Bronchial epithelial cell (primary cell): ENCODE results near the gene ARPC2. TPM values are rescaled to one million over a fixed set of nuclear protein-coding genes. Genes with fewer than 3 reads are reported as not detected.
A peak's percentile ranks its signal among the peaks of the same experiment; 100 is the strongest.

ENCODE experiments used
- DNase-seq: peaks from one replicate; pipeline ENCODE4 v3.0.0-alpha.2; 2010; ENCODE audit warnings: low read depth
- FAIRE-seq: peaks from 2 replicates; lab custom pipeline; 2011; peaks lifted over from hg19 to GRCh38; lab: Jason Lieb, UNC
- H3K27me3 ChIP-seq: 2 replicates; pipeline ENCODE4 v1.5.1; 2011; ENCODE audit warnings: low read length; ENCODE audit not compliant: control insufficient read depth, insufficient read depth
- H3K36me3 ChIP-seq: 2 replicates; pipeline ENCODE4 v1.5.1; 2011; ENCODE audit warnings: low read length; ENCODE audit not compliant: control insufficient read depth, insufficient read depth
- H3K4me3 ChIP-seq: 2 replicates; pipeline ENCODE4 v1.5.1; 2011; ENCODE audit warnings: mild to moderate bottlenecking, low read depth, low read length, control low read depth
- total RNA-seq: library from RNA; depleted of rRNA; stranded (reverse); fragments of >200 nt; gene quantifications from 2 replicates; pipeline ENCODE4 v1.2.1, GENCODE V29; 2014
- TF ChIP-seq, protein P1 (sequence below): IDR thresholded peaks from 2 replicates; pipeline ENCODE4 v1.5.1; 2011; ENCODE audit warnings: mild to moderate bottlenecking, moderate library complexity, low read length, control low read depth, inconsistent platforms; ENCODE audit not compliant: insufficient read depth, severe bottlenecking

ARPC2 gene
- total RNA-seq, 1 donor from 2014 or later, result 504 TPM

- Histone ChIP-seq H3K36me3 (no peaks in the 10 kb centered on the region), H3K27me3 (no peaks in the 10 kb centered on the region), H3K4me3 (no peak overlapping the region)
- no peak for FAIRE-seq
- TF ChIP-seq, protein P1, sequence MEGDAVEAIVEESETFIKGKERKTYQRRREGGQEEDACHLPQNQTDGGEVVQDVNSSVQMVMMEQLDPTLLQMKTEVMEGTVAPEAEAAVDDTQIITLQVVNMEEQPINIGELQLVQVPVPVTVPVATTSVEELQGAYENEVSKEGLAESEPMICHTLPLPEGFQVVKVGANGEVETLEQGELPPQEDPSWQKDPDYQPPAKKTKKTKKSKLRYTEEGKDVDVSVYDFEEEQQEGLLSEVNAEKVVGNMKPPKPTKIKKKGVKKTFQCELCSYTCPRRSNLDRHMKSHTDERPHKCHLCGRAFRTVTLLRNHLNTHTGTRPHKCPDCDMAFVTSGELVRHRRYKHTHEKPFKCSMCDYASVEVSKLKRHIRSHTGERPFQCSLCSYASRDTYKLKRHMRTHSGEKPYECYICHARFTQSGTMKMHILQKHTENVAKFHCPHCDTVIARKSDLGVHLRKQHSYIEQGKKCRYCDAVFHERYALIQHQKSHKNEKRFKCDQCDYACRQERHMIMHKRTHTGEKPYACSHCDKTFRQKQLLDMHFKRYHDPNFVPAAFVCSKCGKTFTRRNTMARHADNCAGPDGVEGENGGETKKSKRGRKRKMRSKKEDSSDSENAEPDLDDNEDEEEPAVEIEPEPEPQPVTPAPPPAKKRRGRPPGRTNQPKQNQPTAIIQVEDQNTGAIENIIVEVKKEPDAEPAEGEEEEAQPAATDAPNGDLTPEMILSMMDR, result no peak
- DNase-seq, result no peak
These were observed 44.1 kb upstream of the ARPC2 start for GRCh38 chr2:218172845-218173244.

- no peak for FAIRE-seq
- TF ChIP-seq, protein P1, result no peak
These were observed 37.2 kb upstream of the ARPC2 start for GRCh38 chr2:218179782-218180181.

DNA sequence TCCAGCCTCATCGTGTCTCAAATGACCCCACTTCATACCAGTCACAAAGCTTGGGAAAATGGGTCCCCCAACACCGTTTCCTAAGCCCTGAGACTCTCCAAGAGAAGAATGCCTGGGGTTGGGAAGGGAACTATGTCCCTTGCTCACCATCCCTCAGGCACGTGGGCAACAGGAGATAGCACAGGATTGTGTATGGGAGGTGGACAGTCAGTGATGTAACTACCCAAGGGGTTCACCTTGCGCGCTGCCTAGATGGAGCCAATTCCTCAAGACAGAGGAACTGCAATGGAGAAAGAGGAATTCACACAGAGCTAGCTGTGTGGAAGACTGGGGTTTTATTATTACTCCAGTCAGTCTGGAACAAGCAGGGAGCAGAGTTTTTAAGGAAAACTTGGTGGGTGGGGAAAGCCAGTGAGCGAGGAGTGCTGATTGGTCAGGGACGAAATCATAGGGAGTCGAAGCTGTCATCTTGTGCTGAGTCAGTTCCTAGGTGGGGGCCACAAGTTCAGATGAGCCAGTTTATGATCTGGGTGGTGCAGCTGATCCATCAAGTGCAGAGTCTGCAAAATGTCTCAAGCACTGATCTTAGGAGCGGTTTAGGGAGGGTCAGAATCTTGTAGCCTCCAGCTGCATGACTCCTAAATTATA, 36.4 kb upstream of the ARPC2 start:
- Histone ChIP-seq H3K27me3 (peaks cover 5% of the 10 kb centered on the region), H3K36me3 (no peaks in the 10 kb centered on the region), H3K4me3 (no peak overlapping the region)
- no peak for DNase-seq
- TF ChIP-seq, protein P1, result no peak
- peak; percentile 72 for FAIRE-seq

More at GRCh38 chr2:218179782-218180181, 37.2 kb upstream of the ARPC2 start:
- Histone ChIP-seq H3K4me3 (no peak overlapping the region), H3K36me3 (no peaks in the 10 kb centered on the region), H3K27me3 (peaks cover 5% of the 10 kb centered on the region)
- DNase-seq, result no peak

DNA sequence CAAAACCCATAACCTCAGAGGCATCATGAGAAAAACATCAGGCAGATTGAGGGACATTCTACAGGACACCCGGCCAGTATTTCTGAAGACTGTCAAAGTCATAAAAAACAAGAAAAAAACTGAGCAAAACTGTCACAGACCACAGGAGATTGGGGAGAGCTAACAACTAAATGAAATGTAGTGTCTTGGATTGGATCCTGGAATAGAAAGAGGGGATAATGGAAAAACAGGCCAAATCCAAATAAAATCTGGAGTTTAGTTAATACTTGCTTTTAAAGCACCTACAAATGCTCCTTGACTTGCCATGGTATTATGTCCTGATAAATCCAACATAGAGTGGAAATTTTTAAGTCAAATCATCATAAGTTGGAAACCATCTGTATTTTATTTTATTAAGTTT, 32.7 kb upstream of the ARPC2 start:
- Histone ChIP-seq H3K27me3 (peaks cover 5% of the 10 kb centered on the region), H3K36me3 (no peaks in the 10 kb centered on the region), H3K4me3 (no peak overlapping the region)
- DNase-seq, result no peak
- FAIRE-seq, result no peak
- TF ChIP-seq, protein P1, result no peak

DNA sequence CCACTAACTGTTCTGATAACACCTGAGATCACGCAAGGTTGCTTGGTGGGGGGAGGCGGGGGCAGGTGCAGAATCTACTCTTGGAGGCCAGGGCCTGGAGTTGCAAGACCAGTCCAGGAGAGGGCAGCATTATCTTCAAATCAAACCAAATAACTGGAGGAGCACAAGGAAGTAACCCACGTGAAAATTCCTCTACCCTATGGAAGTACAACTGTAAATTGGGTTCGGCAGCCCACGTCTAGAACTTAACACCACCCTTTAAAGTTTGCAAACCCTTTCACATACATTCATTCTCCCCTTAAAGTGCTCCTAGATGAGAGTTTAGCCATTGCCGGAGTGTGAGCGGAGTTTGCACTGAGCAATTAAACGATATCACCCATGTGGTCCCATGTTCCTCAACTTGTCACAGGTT, 30.6 kb upstream of the ARPC2 start:
- Histone ChIP-seq H3K4me3 (no peak overlapping the region), H3K27me3 (peaks cover 4% of the 10 kb centered on the region), H3K36me3 (no peaks in the 10 kb centered on the region)
- peak; percentile 74 for DNase-seq
- TF ChIP-seq, protein P1, result peak; percentile 83
- FAIRE-seq, result no peak

- Histone ChIP-seq H3K4me3 (no peak overlapping the region), H3K27me3 (no peaks in the 10 kb centered on the region), H3K36me3 (no peaks in the 10 kb centered on the region)
- TF ChIP-seq, protein P1, result no peak
- FAIRE-seq, result no peak
- DNase-seq, result no peak
These were observed 30.1 kb upstream of the ARPC2 start for GRCh38 chr2:218186876-218187275.
